Breast epithelium (tissue), 4 donors: ENCODE results near the gene CDC20B. TPM values are rescaled to one million over a fixed set of nuclear protein-coding genes. Genes with fewer than 3 reads are reported as not detected.
"Not testable (repeated sequence)": the region's sequence is repeated elsewhere in the genome, so short reads cannot be mapped to it uniquely, and the experiment has no call there.

Experiments used
- DNase-seq, 2 donors: peaks; one replicate each; pipeline ENCODE4 v3.0.0-alpha.2; 2019; ENCODE audit warnings: low spot score in 2 of 2
- H3K27ac ChIP-seq, 2 donors: fragments of 200-600 bp; sonication (generic) in 1 of 2; one replicate each; pipeline ENCODE4 v1.5.1; 2016 to 2019; ENCODE audit warnings: mild to moderate bottlenecking in 1 of 2
- H3K27me3 ChIP-seq, 2 donors: fragments of 200-600 bp; sonication (generic) in 1 of 2; one replicate each; pipeline versions ENCODE4 v1.5.1 to v1.6.0; 2017 to 2019; ENCODE audit warnings: control low read depth in 1 of 2, mild to moderate bottlenecking in 1 of 2
- H3K36me3 ChIP-seq: fragments of 200-600 bp; one replicate; pipeline ENCODE4 v1.5.1; 2019
- H3K4me1 ChIP-seq, 2 donors: fragments of 200-600 bp; sonication (generic); one replicate each; pipeline ENCODE4 v1.5.1; 2016 to 2019; ENCODE audit warnings: control low read depth in 1 of 2
- H3K4me3 ChIP-seq, 3 donors: fragments of 200-600 bp; sonication (generic); 1 replicate in 2 of 3; 2 replicates in 1 of 3; pipeline ENCODE4 v1.5.1; 2016 to 2019; ENCODE audit warnings: mild to moderate bottlenecking in 3 of 3, moderate library complexity in 2 of 3
- H3K9me3 ChIP-seq, 2 donors: fragments of 200-600 bp; sonication (generic) in 1 of 2; one replicate each; pipeline ENCODE4 v1.5.1; 2016 to 2019; ENCODE audit warnings: control low read depth in 1 of 2
- POLR2A ChIP-seq: fragments of 450-650 bp; IDR thresholded peaks from one replicate; pipeline ENCODE4 v1.6.1; 2016; ENCODE audit warnings: antibody characterized with exemption, mild to moderate bottlenecking, moderate library complexity
- POLR2AphosphoS5 ChIP-seq, 3 donors: sonication (generic); formaldehyde crosslinking; IDR thresholded peaks; one replicate each; pipeline ENCODE4 v1.6.1; 2017; ENCODE audit warnings: antibody characterized with exemption in 3 of 3
- intact Hi-C: fragments of 100-400 bp; cut with DNase I; formaldehyde crosslinking; loops from one replicate; pipeline ENCODE4 v1.15.1; 2023; ENCODE audit warnings: low total_unique reads
- total RNA-seq, 3 donors: library from RNA; depleted of rRNA; stranded (reverse); fragments of >200 nt; gene quantifications; one replicate each; pipeline ENCODE4 v1.1.0, GENCODE V29; 2016
- TF ChIP-seq, protein P1 (sequence below), 3 donors: fragments of 450-650 bp; IDR thresholded peaks; one replicate each; pipeline ENCODE4 v1.5.1; 2016 to 2017; ENCODE audit warnings: antibody characterized with exemption in 3 of 3, mild to moderate bottlenecking in 3 of 3, moderate library complexity in 3 of 3

The CDC20B gene
- total RNA-seq, 3 donors from 2014 or later, result not detected

DNA sequence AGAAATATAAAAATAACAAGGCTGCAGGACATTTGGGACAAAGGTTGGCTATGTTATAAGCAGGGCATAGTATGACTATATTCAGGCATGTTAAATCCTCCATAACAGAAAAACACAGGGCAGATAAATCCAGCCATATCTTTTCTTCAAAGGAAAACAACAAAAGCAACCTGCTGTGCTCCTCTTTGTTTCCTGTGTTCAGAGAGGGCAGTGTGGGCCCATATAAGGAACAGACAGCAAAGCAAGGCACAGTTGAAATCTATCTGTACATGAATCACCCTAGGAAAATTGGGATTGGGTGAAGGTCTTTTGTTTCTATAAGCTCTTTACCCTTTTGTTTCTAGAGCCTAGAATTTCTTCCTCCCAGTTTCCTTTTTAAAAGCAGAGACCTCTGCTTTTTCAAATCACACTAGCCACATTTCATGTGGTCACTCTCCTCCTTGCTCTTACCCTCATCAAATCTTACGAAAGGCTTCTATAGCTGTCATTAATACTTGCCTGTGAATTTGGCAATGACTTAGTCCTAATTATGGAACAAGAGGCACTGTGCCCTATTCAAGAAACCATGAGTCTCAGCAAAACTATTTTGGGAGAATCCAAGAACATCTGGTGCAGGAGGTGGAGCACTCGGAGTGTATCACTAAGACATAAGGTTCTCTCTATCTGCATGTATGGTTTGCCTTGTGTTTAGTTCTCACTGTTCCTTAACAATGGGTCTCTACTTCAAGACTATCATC, 68.8 kb downstream of the CDC20B start:
- H3K4me1 ChIP-seq, result no peaks in the 10 kb centered on the region
- intact Hi-C loops, result no loop called here

DNA sequence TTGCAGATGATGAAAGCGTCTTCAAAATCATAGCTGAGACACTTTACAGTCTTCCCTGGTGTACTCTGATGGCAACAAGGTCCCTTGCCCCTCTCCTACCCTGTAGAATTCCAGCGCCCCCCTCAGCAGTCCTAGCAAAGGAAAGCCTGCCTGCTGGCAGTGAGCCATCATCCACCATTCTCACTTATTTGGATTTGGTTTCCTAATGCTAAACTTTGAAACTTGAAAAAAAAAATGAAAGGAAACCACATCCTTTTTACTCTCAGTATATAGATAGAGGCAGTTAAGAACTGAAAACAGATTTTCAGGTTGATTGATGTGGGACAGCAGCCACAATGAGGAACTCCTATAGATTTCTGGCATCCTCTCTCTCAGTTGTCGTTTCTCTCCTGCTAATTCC, 70.6 kb downstream of the CDC20B start, which contains the start of gene GZMA:
Gene GZMA (plus strand): TSS at position 299 of the 400 bp plus-strand sequence. CDS start 37 bp downstream, at position 336.
- no peak within 1 kb of the TSS for H3K4me3 ChIP-seq
- DNase-seq, result no peak
- no peak for TF ChIP-seq POLR2AphosphoS5 (IDR thresholded peaks at IDR 0.05)
- H3K9me3 ChIP-seq, result peaks cover 0 to 8% of the 10 kb centered on the region in 2 donors
- intact Hi-C loops, result no loop called here
- no peaks in the 10 kb centered on the region for H3K36me3 ChIP-seq
- H3K27ac ChIP-seq, result no peak within 1 kb of the TSS
- H3K27me3 ChIP-seq, result no peaks in the 10 kb centered on the region
- no peaks in the 10 kb centered on the region for H3K4me1 ChIP-seq

More for the DNA sequence above, 68.8 kb downstream of the CDC20B start:
- H3K27me3 ChIP-seq, result no peaks in the 10 kb centered on the region
- DNase-seq, result no peak
- H3K4me3 ChIP-seq, result no peak overlapping the region
- H3K36me3 ChIP-seq, result no peaks in the 10 kb centered on the region
- TF ChIP-seq, protein P1, sequence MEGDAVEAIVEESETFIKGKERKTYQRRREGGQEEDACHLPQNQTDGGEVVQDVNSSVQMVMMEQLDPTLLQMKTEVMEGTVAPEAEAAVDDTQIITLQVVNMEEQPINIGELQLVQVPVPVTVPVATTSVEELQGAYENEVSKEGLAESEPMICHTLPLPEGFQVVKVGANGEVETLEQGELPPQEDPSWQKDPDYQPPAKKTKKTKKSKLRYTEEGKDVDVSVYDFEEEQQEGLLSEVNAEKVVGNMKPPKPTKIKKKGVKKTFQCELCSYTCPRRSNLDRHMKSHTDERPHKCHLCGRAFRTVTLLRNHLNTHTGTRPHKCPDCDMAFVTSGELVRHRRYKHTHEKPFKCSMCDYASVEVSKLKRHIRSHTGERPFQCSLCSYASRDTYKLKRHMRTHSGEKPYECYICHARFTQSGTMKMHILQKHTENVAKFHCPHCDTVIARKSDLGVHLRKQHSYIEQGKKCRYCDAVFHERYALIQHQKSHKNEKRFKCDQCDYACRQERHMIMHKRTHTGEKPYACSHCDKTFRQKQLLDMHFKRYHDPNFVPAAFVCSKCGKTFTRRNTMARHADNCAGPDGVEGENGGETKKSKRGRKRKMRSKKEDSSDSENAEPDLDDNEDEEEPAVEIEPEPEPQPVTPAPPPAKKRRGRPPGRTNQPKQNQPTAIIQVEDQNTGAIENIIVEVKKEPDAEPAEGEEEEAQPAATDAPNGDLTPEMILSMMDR (IDR thresholded peaks at IDR 0.05), result no peak
- TF ChIP-seq POLR2AphosphoS5 (IDR thresholded peaks at IDR 0.05), result no peak
- TF ChIP-seq POLR2A, result no peak
- H3K27ac ChIP-seq, result no peak overlapping the region
- peaks cover 0 to under 1% of the 10 kb centered on the region in 2 donors for H3K9me3 ChIP-seq

DNA sequence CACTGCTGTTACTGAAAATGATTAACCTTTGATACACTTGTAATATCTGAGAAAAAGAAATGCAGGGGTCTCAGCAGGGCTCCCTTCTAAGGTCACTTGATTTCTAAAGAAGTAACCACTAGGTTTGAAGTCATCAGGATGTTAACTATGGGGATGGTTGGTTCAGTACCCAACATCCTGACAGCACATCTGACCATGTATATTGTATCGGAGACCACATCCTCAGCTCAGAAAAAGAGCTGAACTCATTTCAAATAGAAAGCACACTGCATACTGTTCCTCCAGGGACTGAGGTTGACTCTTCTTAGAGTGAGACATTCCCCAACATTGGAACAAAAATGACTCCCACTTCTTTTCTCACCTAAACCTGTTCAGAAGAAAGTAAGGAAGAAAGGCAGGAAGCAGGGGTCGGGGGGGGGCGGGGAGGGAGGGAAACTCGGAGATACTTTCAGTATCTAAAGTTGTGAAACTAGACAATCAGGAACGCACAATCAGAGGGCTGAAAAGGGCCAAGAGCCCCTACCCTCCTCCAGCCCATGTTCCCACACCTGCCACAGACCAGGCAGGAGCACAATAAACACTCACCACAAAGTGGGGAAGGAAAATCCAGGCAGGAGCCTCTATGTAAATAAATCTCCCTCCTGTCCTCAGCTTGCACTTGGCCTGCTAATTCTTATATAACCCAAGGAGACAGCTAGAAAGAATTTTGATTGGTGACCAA, 71.3 kb downstream of the CDC20B start:
- Histone ChIP-seq H3K4me1 (no peaks in the 10 kb centered on the region), H3K4me3 (no peak overlapping the region), H3K36me3 (no peaks in the 10 kb centered on the region), H3K27me3 (no peaks in the 10 kb centered on the region), H3K27ac (no peak overlapping the region), H3K9me3 (peaks cover 0 to 8% of the 10 kb centered on the region in 2 donors)
- no peak for DNase-seq
- TF ChIP-seq, protein P1 (IDR thresholded peaks at IDR 0.05), result no peak
- TF ChIP-seq POLR2AphosphoS5 (IDR thresholded peaks at IDR 0.05), result no peak
- no peak for TF ChIP-seq POLR2A
- intact Hi-C loops, result no loop called here

DNA sequence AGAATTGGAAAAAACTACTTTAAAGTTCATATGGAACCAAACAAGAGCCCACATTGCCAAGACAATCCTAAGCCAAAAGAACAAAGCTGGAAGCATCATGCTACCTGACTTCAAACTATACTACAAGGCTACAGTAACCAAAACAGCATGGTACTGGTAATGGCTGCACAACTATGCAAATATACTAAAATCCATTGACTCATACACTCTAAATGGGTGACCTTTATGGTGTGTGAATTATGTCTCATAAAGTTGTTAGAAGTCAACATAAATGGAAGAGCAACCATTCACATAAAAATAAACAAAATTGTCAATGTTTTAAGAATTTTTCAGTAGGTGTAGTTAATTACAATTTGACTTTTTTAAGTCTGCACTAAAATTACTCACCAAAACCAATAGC, 71.8 kb downstream of the CDC20B start:
- DNase-seq, H3K27ac ChIP-seq, H3K9me3 ChIP-seq, intact Hi-C loops, H3K27me3 ChIP-seq, H3K4me3 ChIP-seq, H3K4me1 ChIP-seq, H3K36me3 ChIP-seq: not testable (repeated sequence)

DNA sequence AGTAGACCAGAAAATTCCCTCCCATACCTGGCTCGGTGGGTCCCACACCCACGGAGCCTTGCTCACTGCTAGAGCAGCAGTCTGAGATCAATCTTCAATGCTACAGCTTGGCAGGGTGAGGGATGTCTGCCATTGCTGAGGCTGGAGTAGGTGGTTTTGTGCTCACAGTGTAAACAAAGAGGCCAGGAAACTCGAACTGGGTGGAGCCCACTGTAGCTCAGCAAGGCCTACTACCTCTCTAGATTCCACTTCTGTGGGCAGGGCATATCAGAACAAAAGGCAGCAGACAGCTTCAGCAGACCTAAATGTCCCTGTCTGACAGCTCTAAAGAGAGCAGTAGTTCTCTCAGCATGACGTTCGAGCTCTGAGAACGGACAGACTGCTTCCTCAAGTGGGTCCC, 76.1 kb downstream of the CDC20B start:
- Histone ChIP-seq H3K27me3 (no peaks in the 10 kb centered on the region), H3K4me1 (no peaks in the 10 kb centered on the region), H3K9me3 (peaks cover 0 to 8% of the 10 kb centered on the region in 2 donors), H3K4me3 (no peak overlapping the region), H3K36me3 (no peaks in the 10 kb centered on the region), H3K27ac (no peak overlapping the region)
- no peak for DNase-seq
- TF ChIP-seq POLR2A, result no peak
- TF ChIP-seq, protein P1 (IDR thresholded peaks at IDR 0.05), result no peak
- TF ChIP-seq POLR2AphosphoS5 (IDR thresholded peaks at IDR 0.05), result no peak
- intact Hi-C loops, result no loop called here

DNA sequence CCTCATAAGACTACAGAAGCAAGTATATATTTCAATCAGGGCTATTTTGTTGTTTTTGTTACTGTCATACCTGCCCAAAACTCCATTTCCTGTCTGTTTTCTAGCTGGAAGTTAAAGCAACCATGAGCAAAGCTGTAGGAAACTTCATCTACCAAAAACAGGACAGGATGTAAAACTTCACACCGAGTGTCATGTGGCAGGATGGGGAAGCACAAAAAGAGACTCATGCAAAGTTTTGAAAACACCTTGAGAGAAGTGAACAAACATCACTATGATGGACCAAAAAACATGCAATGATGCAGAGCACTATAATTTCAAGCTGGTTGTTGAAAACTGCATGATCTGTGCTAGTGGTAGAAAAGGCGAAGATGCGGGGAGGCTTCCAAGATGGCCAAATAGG, 76.8 kb downstream of the CDC20B start:
- intact Hi-C loops, result no loop called here
- TF ChIP-seq POLR2A, result no peak
- no peak for TF ChIP-seq POLR2AphosphoS5 (IDR thresholded peaks at IDR 0.05)
- TF ChIP-seq, protein P1 (IDR thresholded peaks at IDR 0.05), result no peak
- H3K4me3 ChIP-seq, result no peak overlapping the region
- H3K9me3 ChIP-seq, result peaks cover 0 to 8% of the 10 kb centered on the region in 2 donors
- H3K27ac ChIP-seq, result no peak overlapping the region
- no peaks in the 10 kb centered on the region for H3K4me1 ChIP-seq
- no peaks in the 10 kb centered on the region for H3K36me3 ChIP-seq
- no peak for DNase-seq
- no peaks in the 10 kb centered on the region for H3K27me3 ChIP-seq

DNA sequence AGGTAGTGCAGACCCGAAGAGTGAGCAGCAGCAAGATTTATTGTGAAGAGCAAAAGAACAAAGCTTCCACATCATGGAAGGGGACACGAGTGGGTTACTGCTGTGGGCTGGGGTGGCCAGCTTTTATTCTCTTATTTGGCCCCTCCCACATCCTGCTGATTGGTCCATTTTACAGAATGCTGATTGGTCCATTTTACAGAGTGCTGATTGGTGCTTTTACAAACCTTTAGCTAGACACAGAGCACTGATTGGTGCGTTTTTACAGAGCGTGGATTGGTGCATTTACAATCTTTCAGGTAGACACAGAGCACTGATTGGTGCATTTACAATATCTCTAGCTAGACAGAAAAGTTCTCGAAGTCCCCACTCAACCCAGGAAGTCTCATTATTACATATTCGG, 82.0 kb downstream of the CDC20B start:
- H3K4me1 ChIP-seq, H3K27ac ChIP-seq, intact Hi-C loops, H3K27me3 ChIP-seq, H3K36me3 ChIP-seq, H3K4me3 ChIP-seq, DNase-seq: not testable (repeated sequence)
- peaks cover 0 to 11% of the 10 kb centered on the region in 2 donors for H3K9me3 ChIP-seq

DNA sequence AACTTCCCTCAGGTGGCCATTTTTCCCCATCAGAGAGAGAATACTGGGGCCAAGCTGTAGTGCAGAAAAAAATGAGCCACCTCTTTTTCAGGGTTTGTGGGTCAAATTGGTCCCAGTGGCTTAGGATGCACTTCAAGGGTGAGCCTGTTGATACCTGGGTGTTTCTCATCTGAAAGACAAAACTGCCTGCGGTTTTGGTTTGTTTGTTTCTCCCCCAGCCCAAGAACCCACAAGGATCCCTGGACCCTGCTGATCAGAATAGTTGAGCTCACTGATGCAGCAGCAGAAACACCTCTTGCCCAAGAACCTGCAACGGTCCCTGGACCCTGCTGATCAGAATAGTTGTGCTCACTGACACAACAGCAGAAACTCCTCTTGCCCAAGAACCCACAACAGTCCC, 83.7 kb downstream of the CDC20B start:
- H3K4me3 ChIP-seq, intact Hi-C loops, H3K27me3 ChIP-seq, DNase-seq, H3K27ac ChIP-seq, H3K36me3 ChIP-seq, H3K4me1 ChIP-seq: not testable (repeated sequence)
- peaks cover 0 to 11% of the 10 kb centered on the region in 2 donors for H3K9me3 ChIP-seq
